ACC112 (cell line): ENCODE measurements around the gene TYW1B.
"Not testable (repeated sequence)": the region's sequence is repeated elsewhere in the genome, so short reads cannot be mapped to it uniquely, and the experiment has no call there.

Experiments used
- H2AFZ ChIP-seq: fragments of 200-600 bp; sonication (generic); one replicate; pipeline ENCODE4 v1.6.0; 2017; ENCODE audit warnings: antibody characterized with exemption, low read length; ENCODE audit not compliant: unreplicated experiment
- H3K27ac ChIP-seq: fragments of 200-600 bp; sonication (generic); 2 replicates; pipeline ENCODE4 v1.5.1; 2014; ENCODE audit warnings: low read depth, mild to moderate bottlenecking, antibody characterized with exemption, low read length, moderate library complexity
- H3K27me3 ChIP-seq: fragments of 200-600 bp; sonication (generic); 2 replicates; pipeline ENCODE4 v1.6.1; 2014; ENCODE audit warnings: mild to moderate bottlenecking, antibody characterized with exemption, low read length, moderate library complexity, mixed read lengths; ENCODE audit not compliant: insufficient read depth
- H3K36me3 ChIP-seq: fragments of 200-600 bp; sonication (generic); 2 replicates; pipeline ENCODE4 v1.6.1; 2016; ENCODE audit warnings: mild to moderate bottlenecking, antibody characterized with exemption, low read length, moderate library complexity, mixed read lengths; ENCODE audit not compliant: insufficient read depth
- H3K4me1 ChIP-seq: fragments of 200-600 bp; sonication (generic); one replicate; pipeline ENCODE4 v1.6.1; 2016; ENCODE audit warnings: low read length, mixed read lengths; ENCODE audit not compliant: insufficient read depth, unreplicated experiment, control insufficient read depth
- H3K4me3 ChIP-seq: fragments of 200-600 bp; sonication (generic); 2 replicates; pipeline ENCODE4 v1.5.1; 2014; ENCODE audit warnings: mild to moderate bottlenecking, low read depth, low read length
- H3K79me2 ChIP-seq: fragments of 200-600 bp; sonication (generic); one replicate; pipeline ENCODE4 v1.6.0; 2016; ENCODE audit warnings: low read length; ENCODE audit not compliant: control insufficient read depth, unreplicated experiment, insufficient read depth

TYW1B gene

DNA sequence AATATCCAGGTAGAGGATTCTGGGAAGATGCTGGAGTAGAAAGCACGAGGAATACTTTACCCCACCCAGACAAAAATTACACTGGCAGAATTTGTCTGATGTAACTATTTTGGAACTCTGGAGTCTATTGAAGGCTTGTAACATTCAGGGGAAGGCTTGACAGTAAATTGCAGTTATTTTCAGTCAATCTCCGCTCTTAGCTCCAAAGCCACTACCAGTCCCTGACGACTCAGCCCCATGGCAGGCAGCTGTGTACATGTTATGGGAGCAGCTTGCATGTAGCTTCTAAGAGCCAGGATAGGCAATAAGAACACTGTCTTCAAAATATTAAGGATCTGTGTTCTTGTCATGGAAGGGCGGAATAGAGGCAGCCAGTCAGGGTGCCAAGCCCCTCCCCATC lies 238.0 kb downstream of the TYW1B start:
- H3K4me1 ChIP-seq, H2AFZ ChIP-seq, H3K36me3 ChIP-seq, H3K79me2 ChIP-seq, H3K27ac ChIP-seq, H3K27me3 ChIP-seq, H3K4me3 ChIP-seq: not testable (repeated sequence)

DNA sequence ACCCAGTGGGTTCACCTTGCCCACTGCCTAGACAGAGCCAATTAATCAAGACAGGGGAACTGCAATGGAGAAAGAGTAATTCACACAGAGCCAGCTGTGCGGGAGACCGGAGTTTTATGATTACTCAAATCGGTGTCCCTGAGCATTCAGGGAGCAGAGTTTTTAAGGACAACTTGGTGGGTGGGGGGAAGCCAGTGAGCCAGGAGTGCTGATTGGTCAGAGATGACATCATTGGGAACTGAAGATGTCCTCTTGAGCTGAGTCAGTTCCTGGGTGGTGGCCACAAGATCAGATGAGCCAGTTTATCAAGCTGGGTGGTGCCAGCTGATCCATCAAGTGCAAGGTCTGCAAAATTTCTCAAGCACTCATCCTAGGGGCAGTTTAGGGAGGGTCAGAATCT lies 240.7 kb downstream of the TYW1B start:
- not testable (repeated sequence) for H3K79me2 ChIP-seq, H2AFZ ChIP-seq, H3K36me3 ChIP-seq, H3K4me3 ChIP-seq, H3K27me3 ChIP-seq, H3K27ac ChIP-seq, H3K4me1 ChIP-seq

DNA sequence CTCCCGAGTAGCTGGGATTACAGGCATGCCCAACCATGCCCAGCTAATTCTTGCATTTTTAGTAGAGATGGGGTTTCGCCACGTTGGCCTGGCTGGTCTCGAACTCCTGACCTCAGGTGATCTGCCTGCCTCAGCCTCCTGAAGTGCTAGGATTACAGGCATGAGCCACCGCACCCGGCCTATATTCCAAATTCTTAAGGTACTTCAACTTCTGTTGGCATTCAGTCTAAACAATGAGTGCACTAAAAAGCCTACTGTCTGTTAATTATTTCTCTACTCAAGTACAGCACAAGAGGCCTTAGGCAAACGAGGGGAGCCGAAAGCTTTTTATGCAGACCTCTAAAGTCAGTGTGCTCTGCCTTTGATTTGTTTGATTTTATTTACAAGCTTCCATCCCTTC lies 243.4 kb downstream of the TYW1B start:
- not testable (repeated sequence) for H3K4me3 ChIP-seq

DNA sequence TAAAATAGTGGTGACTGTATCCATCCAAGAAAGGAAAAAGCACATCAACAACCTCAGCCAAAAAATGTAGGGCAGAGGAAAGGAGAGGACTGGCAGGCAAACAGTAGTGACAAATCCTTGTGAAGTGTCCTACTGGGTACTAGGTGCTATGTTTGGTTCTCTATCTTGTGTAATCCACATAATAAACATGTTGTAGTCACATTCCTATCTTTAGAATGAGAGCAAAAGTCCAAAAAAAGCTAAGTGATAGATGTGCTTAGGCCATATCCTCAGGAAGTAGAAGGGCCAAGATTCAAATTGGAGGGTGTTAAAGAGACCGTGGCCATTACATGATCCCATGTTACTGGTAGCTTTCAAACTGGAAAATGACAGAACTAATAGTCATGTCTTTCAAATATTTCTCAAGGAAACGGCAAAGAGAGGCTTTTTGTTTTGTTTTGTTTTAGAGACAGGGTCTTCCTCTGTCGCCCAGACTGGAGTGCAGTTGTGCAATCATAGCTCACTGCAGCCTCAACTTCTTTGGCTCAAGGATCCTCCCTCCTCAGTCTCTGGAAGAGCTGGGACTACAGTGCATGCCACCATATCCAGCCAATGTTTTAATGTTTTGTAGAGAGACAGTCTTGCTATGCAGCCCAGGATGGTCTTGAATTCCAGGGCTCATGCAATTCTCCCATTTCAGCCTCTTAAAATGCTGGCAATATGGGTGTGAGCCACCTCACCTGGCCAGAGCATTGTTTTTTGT lies 244.2 kb downstream of the TYW1B start:
- H2AFZ ChIP-seq, H3K36me3 ChIP-seq, H3K27ac ChIP-seq, H3K4me1 ChIP-seq, H3K79me2 ChIP-seq, H3K4me3 ChIP-seq, H3K27me3 ChIP-seq: not testable (repeated sequence)

More for the DNA sequence above, 243.4 kb downstream of the TYW1B start:
- not testable (repeated sequence) for H2AFZ ChIP-seq, H3K27me3 ChIP-seq, H3K4me1 ChIP-seq, H3K27ac ChIP-seq, H3K36me3 ChIP-seq, H3K79me2 ChIP-seq

DNA sequence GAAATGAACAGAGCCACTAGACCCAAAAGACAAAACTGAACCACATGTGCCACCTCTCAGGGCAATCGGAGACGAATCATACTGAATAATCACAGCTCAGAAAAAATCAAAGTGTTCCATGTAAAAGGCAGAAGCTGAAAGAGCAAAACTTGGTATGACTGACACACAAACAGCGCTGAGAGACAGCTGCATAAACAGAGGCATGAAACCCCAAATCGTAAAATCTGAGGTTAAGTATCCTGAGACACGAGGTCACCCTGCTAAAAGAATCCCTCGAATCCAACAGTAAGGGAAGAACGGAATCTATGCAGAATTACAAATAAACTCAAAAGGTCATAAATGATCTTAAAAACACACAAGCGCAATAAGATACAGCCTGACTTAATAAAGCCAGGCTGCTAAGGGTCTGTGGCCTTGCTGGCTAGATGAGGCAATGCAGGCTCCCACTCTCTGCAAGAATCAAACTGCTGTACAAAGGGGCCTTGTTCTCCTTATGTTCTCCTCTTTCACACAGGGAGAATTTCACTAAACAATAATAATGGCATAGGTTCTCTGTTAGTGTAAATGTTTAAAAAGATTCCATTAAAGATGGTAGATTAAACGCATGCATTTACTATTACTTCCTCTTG lies 247.7 kb downstream of the TYW1B start:
- H3K4me3 ChIP-seq: not testable (repeated sequence)

DNA sequence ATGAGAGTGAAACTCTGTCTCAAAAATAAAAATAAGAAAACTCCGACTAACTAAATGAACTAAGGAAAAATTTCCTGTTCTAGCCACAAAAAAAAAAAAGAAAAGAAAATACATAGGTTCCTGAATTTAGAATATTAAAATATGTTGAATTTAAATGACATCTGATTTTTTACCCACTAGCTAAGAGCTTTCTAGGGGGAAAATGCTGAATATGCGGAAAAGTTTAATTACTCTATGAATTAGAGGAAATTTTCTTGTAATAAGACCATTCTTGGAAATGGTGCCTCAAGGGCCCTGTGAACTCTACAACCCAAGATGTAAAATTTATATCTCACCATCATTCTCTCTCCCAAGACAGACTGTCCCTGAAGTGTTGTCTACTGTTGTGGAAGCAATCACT lies 250.9 kb downstream of the TYW1B start:
- Histone ChIP-seq H3K4me1 (no peaks in the 10 kb centered on the region), H3K36me3 (no peaks in the 10 kb centered on the region)

More for the DNA sequence above, 247.7 kb downstream of the TYW1B start:
- not testable (repeated sequence) for H3K4me1 ChIP-seq, H3K27ac ChIP-seq, H3K79me2 ChIP-seq, H2AFZ ChIP-seq, H3K36me3 ChIP-seq, H3K27me3 ChIP-seq

DNA sequence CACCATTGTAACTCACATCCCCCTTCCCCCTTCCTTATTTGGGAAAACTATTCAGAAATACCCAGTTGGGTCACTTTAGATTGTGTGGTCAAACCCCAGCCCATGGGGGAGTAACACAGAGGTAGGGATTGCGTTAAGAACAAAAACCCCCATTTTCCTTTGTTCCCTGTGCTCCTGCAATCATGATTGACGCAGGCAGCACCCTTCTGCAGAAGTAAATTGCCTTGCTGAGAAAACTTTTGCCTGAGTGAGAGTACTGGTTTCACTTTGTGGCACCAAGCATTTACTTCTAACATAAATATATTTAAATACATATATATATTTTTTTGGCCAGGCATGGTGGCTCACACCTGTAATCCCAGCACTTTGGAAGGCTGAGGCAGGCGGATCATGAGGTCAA lies 266.0 kb downstream of the TYW1B start:
- not testable (repeated sequence) for H2AFZ ChIP-seq, H3K36me3 ChIP-seq, H3K4me3 ChIP-seq, H3K4me1 ChIP-seq, H3K79me2 ChIP-seq, H3K27ac ChIP-seq, H3K27me3 ChIP-seq

More for the DNA sequence above, 250.9 kb downstream of the TYW1B start:
- no peaks in the 10 kb centered on the region for H3K27me3 ChIP-seq
- no peaks in the 10 kb centered on the region for H3K79me2 ChIP-seq
- H2AFZ ChIP-seq: no peak overlapping the region
- H3K4me3 ChIP-seq: no peak overlapping the region
- no peak overlapping the region for H3K27ac ChIP-seq

DNA sequence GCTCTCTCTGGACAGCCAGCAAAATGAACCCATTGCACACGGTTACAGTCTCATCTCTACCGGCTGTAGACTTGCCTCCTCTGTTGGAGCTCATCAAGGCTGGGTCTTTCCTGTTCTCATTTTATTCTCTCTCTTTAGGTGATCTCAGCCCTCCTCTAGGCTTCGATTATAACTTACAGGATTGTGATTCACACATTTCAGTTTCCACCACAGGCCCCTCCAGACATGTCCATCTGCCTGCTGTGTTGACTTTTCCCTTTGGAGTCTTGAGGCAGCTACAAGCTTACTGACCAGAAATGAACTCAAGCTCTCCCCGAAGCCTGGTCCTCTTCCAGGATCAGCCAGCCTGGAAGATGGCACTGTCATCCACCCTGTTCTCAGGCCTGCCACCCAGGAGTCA lies 268.5 kb downstream of the TYW1B start:
- H3K4me3 ChIP-seq, H3K79me2 ChIP-seq, H3K27me3 ChIP-seq, H2AFZ ChIP-seq, H3K27ac ChIP-seq, H3K36me3 ChIP-seq, H3K4me1 ChIP-seq: not testable (repeated sequence)

DNA sequence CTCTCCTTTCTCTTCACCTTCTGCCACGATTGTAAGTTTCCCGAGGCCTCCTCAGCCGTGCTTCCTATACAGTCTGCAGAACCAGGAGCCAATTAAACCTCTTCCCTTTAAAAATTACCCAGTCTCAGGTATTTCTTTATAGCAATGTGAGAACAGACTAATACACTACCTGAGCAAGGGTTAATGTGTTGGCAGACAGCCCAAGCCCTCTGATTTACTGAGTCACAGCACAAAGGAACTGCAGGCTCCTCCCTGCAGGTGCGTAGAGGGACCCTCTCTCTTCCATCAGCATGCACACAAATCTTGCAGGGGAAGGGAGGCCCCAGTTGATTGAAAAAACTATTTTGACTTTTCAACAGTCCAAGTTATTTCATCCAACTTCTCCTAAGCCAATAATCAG lies 271.3 kb downstream of the TYW1B start:
- not testable (repeated sequence) for H2AFZ ChIP-seq, H3K27me3 ChIP-seq, H3K79me2 ChIP-seq, H3K4me3 ChIP-seq, H3K36me3 ChIP-seq, H3K27ac ChIP-seq, H3K4me1 ChIP-seq

DNA sequence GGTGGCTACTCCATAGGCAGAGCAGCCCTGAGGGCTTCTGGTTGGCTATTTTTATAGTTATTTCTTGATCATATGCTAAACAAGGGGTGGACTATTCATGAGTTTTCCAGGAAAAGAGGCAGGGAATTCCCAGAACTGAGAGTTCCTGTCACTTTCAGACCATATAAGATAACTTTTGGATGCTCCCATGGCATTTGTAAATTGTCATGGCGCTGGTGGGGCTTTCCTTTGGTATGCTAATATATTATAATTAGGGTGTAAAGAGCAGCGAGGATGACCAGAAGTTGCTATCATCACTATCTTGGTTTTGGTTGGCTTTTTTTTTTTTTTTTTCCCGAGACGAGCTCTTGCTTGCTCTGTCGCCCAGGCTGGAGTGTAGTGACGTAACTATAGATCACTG lies 272.8 kb downstream of the TYW1B start:
- H3K4me1 ChIP-seq, H3K4me3 ChIP-seq, H3K79me2 ChIP-seq, H3K36me3 ChIP-seq, H2AFZ ChIP-seq, H3K27me3 ChIP-seq, H3K27ac ChIP-seq: not testable (repeated sequence)

DNA sequence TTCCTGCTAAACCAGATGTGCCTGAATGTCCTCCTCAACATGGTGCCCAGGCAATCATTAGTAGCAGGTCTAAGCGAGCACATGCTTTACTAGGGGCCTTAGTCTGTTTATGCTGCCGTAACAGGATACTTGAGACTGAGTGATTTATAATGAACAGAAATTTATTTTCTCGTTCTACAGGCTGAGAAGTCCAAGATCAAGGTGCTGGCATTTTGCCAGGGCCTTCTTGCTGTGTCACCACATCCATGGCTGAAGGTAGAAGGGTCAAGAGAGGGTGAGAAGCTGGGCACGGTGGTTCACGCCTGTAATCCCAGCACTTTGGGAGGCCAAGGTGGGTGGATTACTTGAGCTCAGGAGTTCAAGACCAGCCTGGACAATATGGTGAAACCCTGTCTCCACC lies 273.6 kb downstream of the TYW1B start:
- not testable (repeated sequence) for H3K4me3 ChIP-seq, H2AFZ ChIP-seq, H3K27me3 ChIP-seq, H3K79me2 ChIP-seq, H3K4me1 ChIP-seq, H3K27ac ChIP-seq, H3K36me3 ChIP-seq
